Articular chondrocyte of knee joint (primary cell): ENCODE measurements around the gene CCNA2. TPM values are rescaled to one million over a fixed set of nuclear protein-coding genes. Genes with fewer than 3 reads are reported as not detected.

Experiments used
- total RNA-seq: library from RNA; depleted of rRNA; stranded (reverse); fragments of >200 nt; gene quantifications from 2 replicates; pipeline ENCODE4 v1.2.3, GENCODE V29; 2012

CCNA2 gene
- total RNA-seq = 26.4 and 40.1 TPM in 2 replicates

GRCh38 chr4:121823505-121824170 is at the start of gene CCNA2:
Gene CCNA2 (minus strand): TSS chr4:121823883. CDS start chr4:121823628, 255 bp downstream.

GRCh38 chr4:121869841-121870822 is 46.4 kb upstream of the CCNA2 start, which contains the start of gene BBS7:
Gene BBS7 (minus strand): TSS chr4:121870474. CDS start chr4:121870313, 161 bp downstream.

GRCh38 chr4:121800961-121801714 is 22.5 kb downstream of the CCNA2 start, which contains the start of gene EXOSC9:
Gene EXOSC9 (plus strand): TSS chr4:121801323. CDS start chr4:121801425, 102 bp downstream.

Other genes with a start within 250 kb of the CCNA2 start
- 1,150 and 1,477 TPM in 2 replicates for gene ANXA5, start 126.9 kb downstream of the CCNA2 start, total RNA-seq
- 0.32 and 0.78 TPM in 2 replicates for gene SMIM43, start 58.7 kb downstream of the CCNA2 start, total RNA-seq
- 36.5 and 38.7 TPM in 2 replicates for gene EXOSC9, start 22.6 kb downstream of the CCNA2 start, total RNA-seq
- 23.4 and 24.2 TPM in 2 replicates for gene BBS7, start 46.6 kb upstream of the CCNA2 start, total RNA-seq
- 0.11 and 0.13 TPM in 2 replicates for gene TRPC3, start 128.2 kb upstream of the CCNA2 start, total RNA-seq